PC-9 (cell line): ENCODE data around the gene IFNLR1. TPM values are rescaled to one million over a fixed set of nuclear protein-coding genes. Genes with fewer than 3 reads are reported as not detected.

Experiments
- BruUV-seq: library from RNA; stranded (reverse); fragments of 400-500 nt; replicated peaks from 2 replicates; lab custom pipeline; 2021; lab: Mats Ljungman, UMichigan
- CTCF ChIA-PET: fragments of 300-600 bp; sonication (Branson Sonifier 250); formaldehyde crosslinking; loops from one replicate; lab custom pipeline; 2022; ENCODE audit warnings: antibody characterized with exemption; lab: Charles Lee
- POLR2A ChIA-PET: fragments of 300-600 bp; sonication (Branson Sonifier 250); formaldehyde crosslinking; loops from one replicate; lab custom pipeline; 2022; ENCODE audit warnings: antibody characterized with exemption; ENCODE audit not compliant: unreplicated experiment; lab: Charles Lee
- DNase-seq, 2 experiments: peaks; one replicate each; pipeline versions ENCODE4 v3.0.0 to v3.0.0-alpha.2; 2015 to 2022; ENCODE audit warnings: mixed read lengths in 1 of 2
- H2AFZ ChIP-seq: fragments of 200-600 bp; sonication (generic); 2 replicates; pipeline ENCODE4 v1.8.1; 2017; ENCODE audit warnings: antibody characterized with exemption
- H3F3A ChIP-seq: fragments of 200-600 bp; sonication (generic); 2 replicates; pipeline ENCODE4 v1.8.1; 2017; ENCODE audit warnings: antibody characterized with exemption, mild to moderate bottlenecking, low read depth; ENCODE audit not compliant: insufficient read depth
- H3K27ac ChIP-seq: fragments of 200-600 bp; sonication (generic); 2 replicates; pipeline ENCODE4 v1.6.1; 2016; ENCODE audit warnings: mixed run types
- H3K27me3 ChIP-seq: fragments of 200-600 bp; sonication (generic); 2 replicates; pipeline ENCODE4 v1.6.1; 2016; ENCODE audit warnings: low read depth, mixed run types; ENCODE audit not compliant: insufficient read depth
- H3K36me3 ChIP-seq: fragments of 200-600 bp; sonication (generic); 2 replicates; pipeline ENCODE4 v1.6.1; 2016; ENCODE audit warnings: low read depth, mixed run types
- H3K4me1 ChIP-seq: fragments of 200-600 bp; sonication (generic); replicated peaks from 2 replicates; pipeline ENCODE4 v1.6.1; 2016; ENCODE audit warnings: mixed run types; ENCODE audit not compliant: insufficient read depth
- H3K4me2 ChIP-seq: fragments of 200-600 bp; sonication (generic); 2 replicates; pipeline ENCODE4 v1.6.1; 2017; ENCODE audit warnings: mixed run types
- H3K4me3 ChIP-seq: fragments of 200-600 bp; sonication (generic); 2 replicates; pipeline ENCODE4 v1.6.1; 2016; ENCODE audit warnings: mixed run types
- H3K79me2 ChIP-seq: fragments of 200-600 bp; sonication (generic); 2 replicates; pipeline ENCODE4 v1.6.1; 2017; ENCODE audit warnings: low read depth, mixed run types
- H3K9me2 ChIP-seq: fragments of 200-600 bp; sonication (generic); 2 replicates; pipeline ENCODE4 v1.8.1; 2017; ENCODE audit warnings: mild to moderate bottlenecking; ENCODE audit not compliant: insufficient read depth
- H3K9me3 ChIP-seq: fragments of 200-600 bp; sonication (generic); 2 replicates; pipeline ENCODE4 v1.8.1; 2016; ENCODE audit warnings: low read depth; ENCODE audit not compliant: insufficient read depth
- H4K20me1 ChIP-seq: fragments of 200-600 bp; sonication (generic); 2 replicates; pipeline ENCODE4 v1.8.1; 2017; ENCODE audit not compliant: insufficient read depth
- CTCF ChIP-seq: fragments of 200-600 bp; sonication (generic); conservative IDR thresholded peaks from 2 replicates; pipeline ENCODE4 v1.6.1; 2017; ENCODE audit warnings: mixed run types, antibody characterized with exemption, mild to moderate bottlenecking, moderate library complexity
- EZH2 ChIP-seq: fragments of 200-600 bp; sonication (generic); IDR thresholded peaks from 2 replicates; pipeline ENCODE4 v1.8.0; 2017; ENCODE audit warnings: antibody characterized with exemption, low read depth
- intact Hi-C: fragments of 100-400 bp; cut with micrococcal nuclease; formaldehyde crosslinking; loops from one replicate; pipeline ENCODE4 v1.10.0; 2022; ENCODE audit not compliant: unreplicated experiment
- total RNA-seq: library from RNA; stranded (reverse); gene quantifications from 2 replicates; pipeline ENCODE4 v1.2.3, GENCODE V29; 2021

Gene IFNLR1
- total RNA-seq, 1 experiment from 2014 or later: 5.5 TPM

- Histone ChIP-seq H3K4me1 (peaks cover 14% of the 10 kb centered on the region), H3K36me3 (no peaks in the 10 kb centered on the region), H3K9me3 (no peaks in the 10 kb centered on the region), H3K27ac (no peak overlapping the region), H3K4me3 (no peak overlapping the region), H3K4me2 (no peak overlapping the region), H3K27me3 (no peaks in the 10 kb centered on the region), H2AFZ (no peak overlapping the region), H3F3A (no peaks in the 10 kb centered on the region), H3K79me2 (no peaks in the 10 kb centered on the region), H4K20me1 (no peaks in the 10 kb centered on the region), H3K9me2 (no peaks in the 10 kb centered on the region)
- no peak for TF ChIP-seq EZH2
- TF ChIP-seq CTCF: no peak
- intact Hi-C loops: no loop called here
- no peak for DNase-seq
- BruUV-seq: no TSS peak
- CTCF ChIA-PET: no interaction called here
- POLR2A ChIA-PET: no interaction called here
These were observed 73.5 kb downstream of the IFNLR1 start for GRCh38 chr1:24113641-24114033.

- DNase-seq: peak; percentile 40 to 55
- Histone ChIP-seq H3K4me1 (peaks cover 4% of the 10 kb centered on the region; the same call in 1 of the 2 replicates), H4K20me1 (no peaks in the 10 kb centered on the region), H3K79me2 (no peaks in the 10 kb centered on the region), H3K4me2 (no peak within 1 kb of the TSS), H3K9me2 (no peaks in the 10 kb centered on the region), H3K36me3 (no peaks in the 10 kb centered on the region), H3K9me3 (no peaks in the 10 kb centered on the region), H2AFZ (no peak within 1 kb of the TSS), H3K4me3 (no peak within 1 kb of the TSS), H3F3A (no peaks in the 10 kb centered on the region), H3K27me3 (no peaks in the 10 kb centered on the region), H3K27ac (no peak within 1 kb of the TSS)
- ChIA-PET CTCF (no interaction called here), POLR2A (interaction anchor here (0.6 kb wide), 1 partner anchor 161 kb away, joined by 3 read pairs; no protein-coding TSS in a partner anchor)
- peak; percentile 34; the same call in 1 of the 2 replicates for TF ChIP-seq CTCF
- no peak for TF ChIP-seq EZH2
- intact Hi-C loops: no loop called here
- no TSS peak for BruUV-seq
These were observed 74.9 kb downstream of the IFNLR1 start, which contains the start of gene MYOM3 for GRCh38 chr1:24111996-24112779. MYOM3 (minus strand) TSS chr1:24112135; CDS start chr1:24108636, 3,499 bp downstream.

GRCh38 chr1:24111262-24111995 is 75.7 kb downstream of the IFNLR1 start:
- no peak for DNase-seq
- no peak overlapping the region for H3K4me2 ChIP-seq
- intact Hi-C loops: no loop called here

More at GRCh38 chr1:24111262-24111995, 75.7 kb downstream of the IFNLR1 start:
- H4K20me1 ChIP-seq: no peaks in the 10 kb centered on the region
- BruUV-seq: no TSS peak
- H3F3A ChIP-seq: no peaks in the 10 kb centered on the region
- peaks cover 4% of the 10 kb centered on the region; the same call in 1 of the 2 replicates for H3K4me1 ChIP-seq
- no peak overlapping the region for H3K27ac ChIP-seq
- H3K79me2 ChIP-seq: no peaks in the 10 kb centered on the region
- POLR2A ChIA-PET: no interaction called here
- TF ChIP-seq EZH2 (no peak), CTCF (no peak)
- no peak overlapping the region for H2AFZ ChIP-seq
- CTCF ChIA-PET: no interaction called here
- H3K27me3 ChIP-seq: no peaks in the 10 kb centered on the region
- H3K4me3 ChIP-seq: no peak overlapping the region
- H3K9me2 ChIP-seq: no peaks in the 10 kb centered on the region
- no peaks in the 10 kb centered on the region for H3K9me3 ChIP-seq
- H3K36me3 ChIP-seq: no peaks in the 10 kb centered on the region
